Measurements from ENCODE around the gene GRID1. TPM values are rescaled to one million over a fixed set of nuclear protein-coding genes. Genes with fewer than 3 reads are reported as not detected.

The GRID1 gene
- total RNA-seq, 1 donor from 2014 or later, result 0.60 TPM

GRCh38 chr10:85601526-85601925, 765.1 kb downstream of the GRID1 start:
- peaks cover 1% of the 10 kb centered on the region for H3K27me3 Mint-ChIP-seq (ENCODE audit: low read depth)
- no peak overlapping the region for H3K4me3 Mint-ChIP-seq (ENCODE audit: unreplicated experiment)
- no peak for TF ChIP-seq CTCF (IDR thresholded peaks at IDR 0.05)
- H3K36me3 Mint-ChIP-seq (ENCODE audit: low read depth), result no peaks in the 10 kb centered on the region
- no peak for DNase-seq (ENCODE audit: low spot score)
- no peak overlapping the region for H3K27ac Mint-ChIP-seq (ENCODE audit: unreplicated experiment)
- no peaks in the 10 kb centered on the region for H3K9me3 Mint-ChIP-seq (ENCODE audit: low read depth)
- H3K4me1 Mint-ChIP-seq (ENCODE audit: low read depth), result no peaks in the 10 kb centered on the region

- Mint-ChIP-seq H3K9me3 (ENCODE audit: low read depth) (no peaks in the 10 kb centered on the region), H3K36me3 (ENCODE audit: low read depth) (no peaks in the 10 kb centered on the region), H3K4me3 (ENCODE audit: unreplicated experiment) (no peak overlapping the region), H3K4me1 (ENCODE audit: low read depth) (no peaks in the 10 kb centered on the region), H3K27me3 (ENCODE audit: low read depth) (peaks cover 1% of the 10 kb centered on the region), H3K27ac (ENCODE audit: unreplicated experiment) (no peak overlapping the region)
- TF ChIP-seq CTCF (IDR thresholded peaks at IDR 0.05), result no peak
- no peak for DNase-seq (ENCODE audit: low spot score)
These were observed 765.9 kb downstream of the GRID1 start for GRCh38 chr10:85600744-85601081.

- Mint-ChIP-seq H3K9me3 (ENCODE audit: low read depth) (no peaks in the 10 kb centered on the region), H3K27ac (ENCODE audit: unreplicated experiment) (no peak overlapping the region), H3K4me3 (ENCODE audit: unreplicated experiment) (no peak overlapping the region), H3K27me3 (ENCODE audit: low read depth) (peaks cover 3% of the 10 kb centered on the region), H3K4me1 (ENCODE audit: low read depth) (no peaks in the 10 kb centered on the region), H3K36me3 (ENCODE audit: low read depth) (no peaks in the 10 kb centered on the region)
- no peak for TF ChIP-seq CTCF (IDR thresholded peaks at IDR 0.05)
- DNase-seq (ENCODE audit: low spot score), result no peak
These were observed 766.4 kb downstream of the GRID1 start for GRCh38 chr10:85600026-85600743.

GRCh38 chr10:85599081-85599480, 767.5 kb downstream of the GRID1 start:
- H3K36me3 Mint-ChIP-seq (ENCODE audit: low read depth), result no peaks in the 10 kb centered on the region
- no peaks in the 10 kb centered on the region for H3K4me1 Mint-ChIP-seq (ENCODE audit: low read depth)
- no peak overlapping the region for H3K27ac Mint-ChIP-seq (ENCODE audit: unreplicated experiment)
- TF ChIP-seq CTCF (IDR thresholded peaks at IDR 0.05), result no peak
- peaks cover 6% of the 10 kb centered on the region for H3K27me3 Mint-ChIP-seq (ENCODE audit: low read depth)
- no peak overlapping the region for H3K4me3 Mint-ChIP-seq (ENCODE audit: unreplicated experiment)
- no peaks in the 10 kb centered on the region for H3K9me3 Mint-ChIP-seq (ENCODE audit: low read depth)
- DNase-seq (ENCODE audit: low spot score), result no peak

GRCh38 chr10:85598646-85599045, 767.9 kb downstream of the GRID1 start:
- no peak for TF ChIP-seq CTCF (IDR thresholded peaks at IDR 0.05)
- Mint-ChIP-seq H3K4me3 (ENCODE audit: unreplicated experiment) (no peak overlapping the region), H3K27ac (ENCODE audit: unreplicated experiment) (no peak overlapping the region), H3K36me3 (ENCODE audit: low read depth) (no peaks in the 10 kb centered on the region), H3K27me3 (ENCODE audit: low read depth) (peaks cover 6% of the 10 kb centered on the region), H3K4me1 (ENCODE audit: low read depth) (no peaks in the 10 kb centered on the region), H3K9me3 (ENCODE audit: low read depth) (no peaks in the 10 kb centered on the region)
- DNase-seq (ENCODE audit: low spot score), result no peak
